PFSK-1 (cell line): ENCODE data around the gene HOXC12.

ENCODE experiments used
- FOXP2 ChIP-seq: optimal IDR thresholded peaks from 2 replicates; pipeline ENCODE3; 2011; ENCODE audit warnings: borderline replicate concordance, control low read depth, inconsistent platforms; ENCODE audit not compliant: insufficient read depth; ENCODE audit errors: extremely low read length, extremely low read depth
- POLR2AphosphoS5 ChIP-seq: IDR thresholded peaks from 2 replicates; pipeline ENCODE4 v1.6.1; 2012; ENCODE audit warnings: low read depth, mild to moderate bottlenecking, control low read depth, low read length, moderate library complexity
- SIN3A ChIP-seq: IDR thresholded peaks from 2 replicates; pipeline ENCODE4 v1.6.1; 2012; ENCODE audit warnings: mild to moderate bottlenecking, low read length, moderate library complexity, borderline replicate concordance; ENCODE audit not compliant: insufficient read depth
- TAF1 ChIP-seq: IDR thresholded peaks from 2 replicates; pipeline ENCODE4 v1.6.1; 2012; ENCODE audit warnings: low read length, control low read depth, borderline replicate concordance; ENCODE audit not compliant: insufficient read depth
- TF ChIP-seq, protein P1 (sequence below), 2 experiments: IDR thresholded peaks; 2 replicates each; pipeline versions ENCODE4 v1.6.1 to v1.8.0; 2011 to 2012; ENCODE audit warnings: low read depth in 2 of 2, low read length in 2 of 2, control low read depth in 1 of 2, inconsistent platforms in 1 of 2, mild to moderate bottlenecking in 1 of 2, moderate library complexity in 1 of 2; ENCODE audit not compliant: insufficient read depth in 1 of 2

HOXC12 gene

GRCh38 chr12:53944209-53944608 is 10.5 kb upstream of the HOXC12 start:
- TF ChIP-seq SIN3A (no peak), FOXP2 (no peak), POLR2AphosphoS5 (no peak), TAF1 (no peak)
- TF ChIP-seq, protein P1, sequence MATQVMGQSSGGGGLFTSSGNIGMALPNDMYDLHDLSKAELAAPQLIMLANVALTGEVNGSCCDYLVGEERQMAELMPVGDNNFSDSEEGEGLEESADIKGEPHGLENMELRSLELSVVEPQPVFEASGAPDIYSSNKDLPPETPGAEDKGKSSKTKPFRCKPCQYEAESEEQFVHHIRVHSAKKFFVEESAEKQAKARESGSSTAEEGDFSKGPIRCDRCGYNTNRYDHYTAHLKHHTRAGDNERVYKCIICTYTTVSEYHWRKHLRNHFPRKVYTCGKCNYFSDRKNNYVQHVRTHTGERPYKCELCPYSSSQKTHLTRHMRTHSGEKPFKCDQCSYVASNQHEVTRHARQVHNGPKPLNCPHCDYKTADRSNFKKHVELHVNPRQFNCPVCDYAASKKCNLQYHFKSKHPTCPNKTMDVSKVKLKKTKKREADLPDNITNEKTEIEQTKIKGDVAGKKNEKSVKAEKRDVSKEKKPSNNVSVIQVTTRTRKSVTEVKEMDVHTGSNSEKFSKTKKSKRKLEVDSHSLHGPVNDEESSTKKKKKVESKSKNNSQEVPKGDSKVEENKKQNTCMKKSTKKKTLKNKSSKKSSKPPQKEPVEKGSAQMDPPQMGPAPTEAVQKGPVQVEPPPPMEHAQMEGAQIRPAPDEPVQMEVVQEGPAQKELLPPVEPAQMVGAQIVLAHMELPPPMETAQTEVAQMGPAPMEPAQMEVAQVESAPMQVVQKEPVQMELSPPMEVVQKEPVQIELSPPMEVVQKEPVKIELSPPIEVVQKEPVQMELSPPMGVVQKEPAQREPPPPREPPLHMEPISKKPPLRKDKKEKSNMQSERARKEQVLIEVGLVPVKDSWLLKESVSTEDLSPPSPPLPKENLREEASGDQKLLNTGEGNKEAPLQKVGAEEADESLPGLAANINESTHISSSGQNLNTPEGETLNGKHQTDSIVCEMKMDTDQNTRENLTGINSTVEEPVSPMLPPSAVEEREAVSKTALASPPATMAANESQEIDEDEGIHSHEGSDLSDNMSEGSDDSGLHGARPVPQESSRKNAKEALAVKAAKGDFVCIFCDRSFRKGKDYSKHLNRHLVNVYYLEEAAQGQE (IDR thresholded peaks at IDR 0.05; ENCODE audit: insufficient read depth in 1 of 2, low read depth in 2 of 2, low read length in 2 of 2): no peak

- TF ChIP-seq TAF1: no peak
- TF ChIP-seq FOXP2: no peak
- TF ChIP-seq SIN3A: no peak
- no peak for TF ChIP-seq POLR2AphosphoS5
- TF ChIP-seq, protein P1 (IDR thresholded peaks at IDR 0.05; ENCODE audit: insufficient read depth in 1 of 2, low read depth in 2 of 2, low read length in 2 of 2): no peak
These were observed 9.5 kb upstream of the HOXC12 start for GRCh38 chr12:53944907-53945847.

GRCh38 chr12:53947743-53948142 is 7.0 kb upstream of the HOXC12 start:
- TF ChIP-seq, protein P1 (IDR thresholded peaks at IDR 0.05; ENCODE audit: insufficient read depth in 1 of 2, low read depth in 2 of 2, low read length in 2 of 2): no peak
- TF ChIP-seq SIN3A: no peak
- no peak for TF ChIP-seq TAF1
- no peak for TF ChIP-seq FOXP2
- no peak for TF ChIP-seq POLR2AphosphoS5

DNA sequence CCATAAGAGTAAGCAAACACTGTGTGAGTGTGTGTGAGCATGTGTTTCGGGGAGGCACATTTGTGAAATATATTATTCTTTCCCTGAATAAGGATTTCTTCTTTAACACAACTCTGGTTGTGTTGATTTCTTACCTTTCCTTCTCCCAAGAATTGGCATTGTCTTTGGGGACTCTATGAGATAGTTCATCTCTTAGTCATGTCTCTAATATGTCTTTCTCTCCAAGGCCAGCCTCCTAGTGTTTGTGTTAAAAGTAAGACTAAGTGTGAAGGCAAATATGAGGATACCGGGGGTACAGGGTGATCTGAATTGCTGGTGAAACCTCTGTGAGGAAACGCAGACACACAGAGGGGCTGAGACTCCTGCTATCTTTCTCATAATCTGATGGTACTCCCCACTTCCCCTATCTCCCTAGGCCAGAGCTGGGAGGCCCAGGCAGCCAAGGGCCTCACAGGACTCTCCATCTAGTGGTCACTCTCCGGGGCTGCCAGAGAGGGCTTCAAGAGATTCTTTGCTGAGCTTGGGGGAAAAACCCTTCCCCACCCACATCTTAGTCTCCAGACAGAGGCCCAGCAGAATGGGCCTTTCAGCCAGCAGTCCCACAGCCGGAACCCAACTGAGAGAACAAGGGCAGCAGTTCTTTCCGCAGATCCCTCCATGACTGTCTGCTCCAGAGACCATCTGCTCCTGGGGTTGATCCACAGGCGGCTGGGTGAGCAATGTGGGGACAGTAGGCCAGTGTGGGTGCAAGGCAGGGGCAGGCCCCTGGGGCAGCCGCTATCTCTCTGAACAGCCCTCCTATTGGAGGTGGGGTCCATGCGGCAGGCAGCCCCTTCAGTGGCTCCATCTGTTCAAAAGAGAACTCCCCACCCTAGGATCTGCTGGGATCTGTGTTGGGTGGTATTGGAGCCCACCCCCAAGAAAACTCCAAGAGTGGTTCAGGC is 5.8 kb upstream of the HOXC12 start:
- TF ChIP-seq TAF1 (no peak), POLR2AphosphoS5 (no peak), FOXP2 (no peak), SIN3A (no peak)
- TF ChIP-seq, protein P1 (IDR thresholded peaks at IDR 0.05; ENCODE audit: insufficient read depth in 1 of 2, low read depth in 2 of 2, low read length in 2 of 2): no peak
